DND-41 (cell line): ENCODE results near the gene GRK7.

Experiments used
- EZH2 ChIP-seq: IDR thresholded peaks from 3 replicates; pipeline ENCODE4 v1.6.1; 2012; ENCODE audit warnings: borderline replicate concordance, low read depth, mild to moderate bottlenecking, moderate library complexity, low read length, inconsistent platforms; ENCODE audit not compliant: severe bottlenecking
- TF ChIP-seq, protein P1 (sequence below): IDR thresholded peaks from 2 replicates; pipeline ENCODE4 v1.5.1; 2012; ENCODE audit warnings: borderline replicate concordance, low read length, moderate library complexity, mild to moderate bottlenecking; ENCODE audit not compliant: poor library complexity, severe bottlenecking; ENCODE audit errors: extremely low read depth

DNA sequence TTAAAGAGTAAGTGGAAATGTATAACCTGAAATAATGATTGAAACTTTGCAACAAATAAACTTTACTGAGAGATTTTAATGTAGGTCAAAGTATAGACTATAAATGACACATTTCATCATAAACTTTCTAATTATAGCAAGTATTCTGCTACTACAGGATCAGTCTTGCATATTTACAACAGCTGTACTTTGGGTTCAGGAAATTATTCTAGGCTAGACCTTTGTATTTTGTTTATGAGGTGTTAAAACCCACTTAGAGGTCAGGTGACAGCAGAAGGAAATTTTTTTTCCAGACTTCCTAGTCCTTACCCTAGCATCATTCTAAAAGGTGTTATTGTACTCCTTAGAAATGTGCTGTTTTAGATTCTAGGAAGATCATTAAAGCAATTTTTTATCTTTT, 22.9 kb upstream of the GRK7 start:
- TF ChIP-seq, protein P1, sequence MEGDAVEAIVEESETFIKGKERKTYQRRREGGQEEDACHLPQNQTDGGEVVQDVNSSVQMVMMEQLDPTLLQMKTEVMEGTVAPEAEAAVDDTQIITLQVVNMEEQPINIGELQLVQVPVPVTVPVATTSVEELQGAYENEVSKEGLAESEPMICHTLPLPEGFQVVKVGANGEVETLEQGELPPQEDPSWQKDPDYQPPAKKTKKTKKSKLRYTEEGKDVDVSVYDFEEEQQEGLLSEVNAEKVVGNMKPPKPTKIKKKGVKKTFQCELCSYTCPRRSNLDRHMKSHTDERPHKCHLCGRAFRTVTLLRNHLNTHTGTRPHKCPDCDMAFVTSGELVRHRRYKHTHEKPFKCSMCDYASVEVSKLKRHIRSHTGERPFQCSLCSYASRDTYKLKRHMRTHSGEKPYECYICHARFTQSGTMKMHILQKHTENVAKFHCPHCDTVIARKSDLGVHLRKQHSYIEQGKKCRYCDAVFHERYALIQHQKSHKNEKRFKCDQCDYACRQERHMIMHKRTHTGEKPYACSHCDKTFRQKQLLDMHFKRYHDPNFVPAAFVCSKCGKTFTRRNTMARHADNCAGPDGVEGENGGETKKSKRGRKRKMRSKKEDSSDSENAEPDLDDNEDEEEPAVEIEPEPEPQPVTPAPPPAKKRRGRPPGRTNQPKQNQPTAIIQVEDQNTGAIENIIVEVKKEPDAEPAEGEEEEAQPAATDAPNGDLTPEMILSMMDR = no peak
- no peak for TF ChIP-seq EZH2
